Measurements from ENCODE around the gene RRAGB. TPM values are rescaled to one million over a fixed set of nuclear protein-coding genes. Genes with fewer than 3 reads are reported as not detected.
"Not testable (repeated sequence)": the region's sequence is repeated elsewhere in the genome, so short reads cannot be mapped to it uniquely, and the experiment has no call there.

Gene RRAGB
- total RNA-seq, 1 experiment from 2014 or later = 16.7 TPM

DNA sequence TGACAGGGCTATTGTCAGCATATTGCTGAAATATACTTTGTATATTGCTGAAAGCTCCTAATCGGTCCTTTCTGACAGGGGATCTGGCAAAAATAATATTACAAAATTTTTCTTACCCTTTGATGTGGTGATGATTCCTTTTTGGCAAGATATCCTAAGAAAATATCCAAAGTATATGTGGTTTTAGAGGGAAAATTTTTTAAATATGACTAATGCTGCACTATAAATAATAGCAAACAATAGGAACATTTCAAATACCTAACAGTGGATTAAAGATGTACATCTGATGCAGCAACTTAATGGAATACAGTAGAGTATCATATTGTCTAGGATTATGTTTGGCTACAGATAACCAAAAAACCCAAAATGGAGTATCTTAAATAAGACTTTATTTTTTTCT is 49.6 kb downstream of the RRAGB start:
- DNase-seq (ENCODE audit: low read depth) = peak; percentile 22

DNA sequence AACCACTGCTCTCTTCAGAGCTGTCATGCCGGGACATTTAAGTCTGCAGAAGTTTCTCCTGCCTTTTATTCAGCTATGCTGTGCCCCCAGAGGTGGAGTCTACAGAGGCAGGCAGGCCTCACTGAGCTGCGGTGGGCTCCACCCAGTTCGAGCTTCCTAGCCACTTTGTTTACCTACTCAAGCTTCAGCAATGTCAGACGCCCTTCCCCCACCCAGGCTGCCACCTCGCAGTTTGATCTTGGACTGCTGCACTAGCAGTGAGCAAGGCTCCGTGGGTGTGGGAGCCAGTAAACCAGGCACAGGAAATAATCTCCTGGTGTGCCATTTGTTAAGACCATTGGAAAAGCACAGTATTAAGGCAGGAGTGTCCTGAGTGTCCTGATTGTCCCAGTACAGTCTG is 56.9 kb downstream of the RRAGB start:
- not testable (repeated sequence) for DNase-seq (ENCODE audit: low read depth)

DNA sequence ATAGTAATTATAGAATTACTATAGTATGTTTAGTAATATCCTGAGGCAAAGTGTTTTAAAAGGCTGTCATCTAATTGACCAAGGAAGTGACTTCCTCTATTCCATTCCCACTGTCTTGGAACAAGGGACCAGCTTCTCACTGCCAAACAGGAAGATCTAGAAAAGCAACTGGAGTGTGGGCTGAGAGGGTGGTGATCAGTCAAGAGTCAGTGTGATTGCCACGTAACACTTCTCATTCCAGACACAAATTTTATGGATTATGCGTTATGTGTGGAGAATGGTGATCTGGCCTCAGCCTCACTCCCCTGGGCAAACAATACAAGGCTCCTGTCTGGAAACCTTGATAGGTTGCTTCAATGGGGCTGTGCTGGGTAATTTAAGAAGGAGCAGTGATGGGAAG is 60.0 kb downstream of the RRAGB start:
- no peak for DNase-seq (ENCODE audit: low read depth)

GRCh38 chrX:55778322-55778721 is 60.8 kb downstream of the RRAGB start:
- DNase-seq (ENCODE audit: low read depth) = peak; percentile 48

- peak; percentile 23 for DNase-seq (ENCODE audit: low read depth)
Measured at GRCh38 chrX:55783723-55784122, 66.2 kb downstream of the RRAGB start.

- DNase-seq (ENCODE audit: low read depth) = no peak
Measured at GRCh38 chrX:55787063-55787462, 69.5 kb downstream of the RRAGB start.

DNA sequence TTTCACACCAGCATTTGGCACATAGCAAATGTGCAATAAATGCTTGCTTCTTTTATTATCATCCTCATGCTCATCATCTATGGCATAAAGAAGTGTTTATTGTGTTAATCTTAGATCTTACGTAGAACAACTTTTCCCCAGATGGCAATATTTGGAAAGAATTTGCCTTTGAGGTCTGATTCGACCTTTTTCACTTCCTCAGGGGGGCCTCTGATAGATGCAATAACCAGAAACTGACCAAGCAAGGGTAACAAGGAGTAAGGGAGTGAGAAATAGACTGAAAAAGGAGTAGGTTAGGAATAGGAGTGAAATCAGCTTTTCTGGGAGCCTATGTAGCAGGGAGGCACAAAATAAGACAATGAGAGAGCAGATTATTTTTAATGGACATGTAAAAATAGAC is 70.2 kb downstream of the RRAGB start:
- DNase-seq (ENCODE audit: low read depth) = no peak

DNA sequence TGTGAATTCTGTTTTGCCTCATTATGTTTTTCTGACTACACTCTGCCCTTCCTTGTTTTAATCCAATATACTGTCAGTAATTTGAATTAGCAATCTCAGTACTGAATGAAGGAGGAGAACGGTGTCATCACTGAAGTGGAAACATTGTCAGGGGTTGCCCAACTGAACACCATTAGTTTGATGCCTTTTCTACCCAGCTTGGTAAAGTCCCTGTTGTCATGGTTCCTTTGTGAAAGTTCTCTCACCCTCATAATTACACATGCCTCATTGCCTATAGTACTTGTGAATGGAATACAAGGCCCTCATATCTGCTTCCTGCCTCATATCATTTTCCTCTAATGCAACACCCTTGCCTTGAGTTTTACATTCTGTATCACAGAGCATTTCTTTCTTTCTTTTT is 76.9 kb downstream of the RRAGB start:
- no peak for DNase-seq (ENCODE audit: low read depth)

GRCh38 chrX:55796496-55796895 is 78.9 kb downstream of the RRAGB start:
- DNase-seq (ENCODE audit: low read depth) = no peak

DNA sequence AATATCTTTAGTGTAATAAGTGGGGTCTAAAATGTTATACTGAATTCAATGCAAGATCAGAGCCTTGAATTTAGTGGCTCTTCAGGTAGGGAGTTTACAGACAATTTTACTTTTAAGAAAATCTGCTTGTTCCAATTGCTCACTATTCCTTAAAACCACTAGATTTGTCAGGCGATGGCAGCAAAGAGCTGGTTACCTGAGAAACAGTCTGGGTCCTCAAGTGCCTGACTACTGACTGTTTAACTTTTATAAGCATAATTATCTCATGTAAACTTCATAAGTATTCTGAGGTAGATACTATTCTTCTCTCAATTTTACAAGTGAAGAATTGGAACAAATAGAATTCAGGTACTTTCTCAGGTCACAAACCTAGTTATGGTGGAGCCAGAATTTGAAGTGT is 84.3 kb downstream of the RRAGB start:
- no peak for DNase-seq (ENCODE audit: low read depth)

Other genes with a start within 250 kb of the RRAGB start
- gene USP51, start 227.9 kb upstream of the RRAGB start, total RNA-seq (2014; rRNA removed; shearing (Covaris generic)) = 0.49 and 1.1 TPM in 2 replicates
- gene FOXR2, start 94.3 kb upstream of the RRAGB start, total RNA-seq (2014; rRNA removed; shearing (Covaris generic)) = 1.2 and 2.0 TPM in 2 replicates